MM.1S (cell line): ENCODE results near the gene DMRTA2.

Source experiments
- DNase-seq: peaks from one replicate; pipeline ENCODE4 v3.0.0-alpha.2; 2015
- H2AFZ ChIP-seq: fragments of 300-600 bp; sonication (generic); 2 replicates; pipeline ENCODE4 v1.6.0; 2016; ENCODE audit warnings: antibody characterized with exemption, low read length
- H3F3A ChIP-seq: fragments of 300-600 bp; sonication (generic); 2 replicates; pipeline ENCODE4 v1.6.1; 2016; ENCODE audit warnings: mild to moderate bottlenecking, antibody characterized with exemption, low read length, moderate library complexity, mixed read lengths; ENCODE audit not compliant: insufficient read depth
- H3K27ac ChIP-seq: fragments of 300-600 bp; sonication (generic); 2 replicates; pipeline ENCODE4 v1.5.1; 2016; ENCODE audit warnings: mild to moderate bottlenecking, low read length
- H3K27me3 ChIP-seq: fragments of 300-600 bp; sonication (generic); replicated peaks from 2 replicates; pipeline ENCODE4 v1.6.0; 2016; ENCODE audit warnings: low read length; ENCODE audit not compliant: insufficient read depth
- H3K36me3 ChIP-seq: fragments of 300-600 bp; sonication (generic); replicated peaks from 2 replicates; pipeline ENCODE4 v1.6.1; 2016; ENCODE audit warnings: mild to moderate bottlenecking, low read length, mixed read lengths; ENCODE audit not compliant: insufficient read depth
- H3K4me1 ChIP-seq: fragments of 300-600 bp; sonication (generic); 2 replicates; pipeline ENCODE4 v1.6.1; 2016; ENCODE audit warnings: low read length, mixed read lengths
- H3K4me2 ChIP-seq: fragments of 300-600 bp; sonication (generic); 2 replicates; pipeline ENCODE4 v1.6.0; 2016; ENCODE audit warnings: low read depth, low read length
- H3K4me3 ChIP-seq: fragments of 300-600 bp; sonication (generic); 2 replicates; pipeline ENCODE4 v1.5.1; 2016; ENCODE audit warnings: low read length, mixed read lengths
- H3K79me2 ChIP-seq: fragments of 300-600 bp; sonication (generic); 2 replicates; pipeline ENCODE4 v1.6.1; 2016; ENCODE audit warnings: mixed run types, low read length, mixed read lengths
- H3K9ac ChIP-seq: fragments of 300-600 bp; sonication (generic); 2 replicates; pipeline ENCODE4 v1.6.1; 2016; ENCODE audit warnings: low read length, mixed read lengths
- H3K9me2 ChIP-seq: fragments of 300-600 bp; sonication (generic); replicated peaks from 2 replicates; pipeline ENCODE4 v1.6.1; 2016; ENCODE audit warnings: mild to moderate bottlenecking, low read length, mixed read lengths; ENCODE audit not compliant: insufficient read depth
- H3K9me3 ChIP-seq: fragments of 300-600 bp; sonication (generic); replicated peaks from 2 replicates; pipeline ENCODE4 v1.6.1; 2016; ENCODE audit warnings: mild to moderate bottlenecking, low read length, mixed read lengths; ENCODE audit not compliant: insufficient read depth
- H4K20me1 ChIP-seq: fragments of 300-600 bp; sonication (generic); 2 replicates; pipeline ENCODE4 v1.6.1; 2016; ENCODE audit warnings: mild to moderate bottlenecking, low read length, moderate library complexity, mixed read lengths; ENCODE audit not compliant: insufficient read depth
- CTCF ChIP-seq: fragments of 300-600 bp; sonication (generic); IDR thresholded peaks from 2 replicates; pipeline ENCODE4 v1.5.1; 2016; ENCODE audit warnings: antibody characterized with exemption, low read length, mixed read lengths
- EZH2 ChIP-seq: fragments of 300-600 bp; sonication (generic); optimal IDR thresholded peaks from 2 replicates; pipeline ENCODE3; 2017; ENCODE audit warnings: low read depth, mild to moderate bottlenecking, antibody characterized with exemption, low read length, mixed read lengths
- EZH2phosphoT487 ChIP-seq: fragments of 300-600 bp; sonication (generic); IDR thresholded peaks from 2 replicates; pipeline ENCODE4 v1.6.1; 2018; ENCODE audit warnings: antibody characterized with exemption, low read length

The DMRTA2 gene

GRCh38 chr1:50422946-50423669 lies at the start of gene DMRTA2:
TSS of gene DMRTA2 (minus strand) at chr1:50423443. CDS start at chr1:50421536, 1,907 bp downstream.
- H3K4me2 ChIP-seq, result no peak within 1 kb of the TSS
- H3K36me3 ChIP-seq, result no peaks in the 10 kb centered on the region
- TF ChIP-seq EZH2phosphoT487, result no peak
- no peak for TF ChIP-seq EZH2
- no peak for TF ChIP-seq CTCF
- no peak for DNase-seq
- no peaks in the 10 kb centered on the region; the same call in 1 of the 2 replicates for H3K27me3 ChIP-seq
- H3K4me3 ChIP-seq, result no peak within 1 kb of the TSS
- H3K9ac ChIP-seq, result no peak within 1 kb of the TSS
- H4K20me1 ChIP-seq, result no peaks in the 10 kb centered on the region
- no peaks in the 10 kb centered on the region for H3K79me2 ChIP-seq
- no peak within 1 kb of the TSS for H3K27ac ChIP-seq
- no peak within 1 kb of the TSS for H2AFZ ChIP-seq
- no peaks in the 10 kb centered on the region for H3F3A ChIP-seq
- H3K9me3 ChIP-seq, result no peaks in the 10 kb centered on the region
- no peaks in the 10 kb centered on the region for H3K4me1 ChIP-seq
- no peaks in the 10 kb centered on the region for H3K9me2 ChIP-seq

- Histone ChIP-seq H4K20me1 (no peaks in the 10 kb centered on the region), H3K79me2 (no peaks in the 10 kb centered on the region), H3K9ac (no peak overlapping the region), H3K4me1 (no peaks in the 10 kb centered on the region), H3K27ac (no peak overlapping the region), H3K4me3 (no peak overlapping the region), H3K9me3 (no peaks in the 10 kb centered on the region), H3K27me3 (no peaks in the 10 kb centered on the region), H3K36me3 (no peaks in the 10 kb centered on the region), H3F3A (no peaks in the 10 kb centered on the region), H2AFZ (no peak overlapping the region), H3K9me2 (no peaks in the 10 kb centered on the region), H3K4me2 (no peak overlapping the region)
- no peak for DNase-seq
- no peak for TF ChIP-seq EZH2
- no peak for TF ChIP-seq EZH2phosphoT487
- TF ChIP-seq CTCF, result no peak
These were observed 48.7 kb upstream of the DMRTA2 start for GRCh38 chr1:50471967-50472366.

GRCh38 chr1:50462964-50463363 lies 39.7 kb upstream of the DMRTA2 start:
- no peak overlapping the region for H2AFZ ChIP-seq
- no peaks in the 10 kb centered on the region for H3K36me3 ChIP-seq
- H3K9ac ChIP-seq, result no peak overlapping the region
- no peak for TF ChIP-seq EZH2
- TF ChIP-seq CTCF, result no peak
- TF ChIP-seq EZH2phosphoT487, result no peak
- H3K9me3 ChIP-seq, result no peaks in the 10 kb centered on the region
- no peaks in the 10 kb centered on the region for H4K20me1 ChIP-seq
- no peaks in the 10 kb centered on the region for H3K79me2 ChIP-seq
- no peak overlapping the region for H3K27ac ChIP-seq
- no peaks in the 10 kb centered on the region for H3K4me1 ChIP-seq
- H3K27me3 ChIP-seq, result no peaks in the 10 kb centered on the region
- no peak for DNase-seq
- no peak overlapping the region for H3K4me2 ChIP-seq
- H3K9me2 ChIP-seq, result no peaks in the 10 kb centered on the region
- no peaks in the 10 kb centered on the region for H3F3A ChIP-seq
- no peak overlapping the region for H3K4me3 ChIP-seq
